HG02885 (cell line): ENCODE measurements around the gene FAM227A.
"Not testable (repeated sequence)": the region's sequence is repeated elsewhere in the genome, so short reads cannot be mapped to it uniquely, and the experiment has no call there.

Source experiments
- ATAC-seq: cut with Tn5 transposase; IDR thresholded peaks from one replicate; pipeline ENCODE4 v1.9.1; 2021; ENCODE audit warnings: mild to moderate bottlenecking; ENCODE audit not compliant: unreplicated experiment, poor library complexity

FAM227A gene

GRCh38 chr22:38613588-38613987 lies 42.6 kb downstream of the FAM227A start:
- no peak for ATAC-seq

DNA sequence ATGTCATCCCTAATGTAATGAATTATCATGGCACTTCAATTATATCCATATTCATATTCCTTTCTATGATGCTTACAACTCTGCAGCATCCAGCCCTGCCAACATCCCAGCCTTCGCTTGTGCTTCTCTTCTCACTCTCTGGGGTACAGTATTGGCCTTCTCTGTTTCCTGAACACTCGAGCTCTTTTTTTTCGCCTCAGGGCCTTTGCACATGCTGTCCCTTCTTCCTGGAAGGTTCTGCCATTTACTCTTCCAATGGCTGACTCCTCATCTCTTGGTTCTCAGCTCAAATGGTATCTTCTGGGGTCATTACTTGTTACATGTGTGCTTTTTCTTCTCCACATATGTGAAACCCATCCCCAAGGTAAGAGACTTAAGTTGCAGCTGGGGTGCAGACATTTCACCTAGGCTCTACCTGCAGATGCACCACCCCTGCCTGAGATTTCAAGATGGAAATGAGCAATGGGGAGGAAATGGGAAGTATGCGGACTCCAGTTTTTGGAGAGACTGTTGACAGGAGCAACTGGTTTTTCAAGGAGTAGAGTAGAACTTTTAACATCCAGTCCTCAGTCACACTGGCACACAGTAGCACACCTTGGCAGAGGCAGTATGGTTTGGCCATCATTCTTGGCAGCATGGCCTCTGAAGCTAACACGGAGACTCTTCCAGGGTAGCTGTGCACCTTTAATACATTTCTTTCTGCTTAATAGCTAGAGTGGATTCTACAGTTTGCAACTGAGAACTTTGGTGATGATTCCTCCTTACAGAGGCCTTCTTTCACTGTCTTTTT lies 43.8 kb downstream of the FAM227A start:
- ATAC-seq: no peak

DNA sequence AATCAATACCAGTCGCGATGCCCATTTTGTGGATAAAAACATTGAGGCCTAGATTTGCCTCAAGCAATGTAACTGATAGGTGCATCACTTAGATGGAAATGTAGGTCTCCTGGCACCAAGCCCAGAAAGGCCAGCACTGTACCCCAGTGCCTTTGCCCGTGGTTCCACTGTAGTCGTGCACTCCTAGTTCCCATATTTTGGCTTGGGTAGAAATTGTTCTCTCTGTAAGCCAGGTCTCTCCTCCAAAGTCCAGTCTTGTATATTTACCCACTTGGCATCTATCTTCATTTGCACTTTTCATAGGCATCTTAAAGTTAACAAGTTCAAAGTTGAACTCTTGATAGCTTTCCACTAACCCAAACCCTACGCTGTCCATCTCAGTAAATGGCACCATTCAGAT lies 44.6 kb downstream of the FAM227A start:
- ATAC-seq: no peak

DNA sequence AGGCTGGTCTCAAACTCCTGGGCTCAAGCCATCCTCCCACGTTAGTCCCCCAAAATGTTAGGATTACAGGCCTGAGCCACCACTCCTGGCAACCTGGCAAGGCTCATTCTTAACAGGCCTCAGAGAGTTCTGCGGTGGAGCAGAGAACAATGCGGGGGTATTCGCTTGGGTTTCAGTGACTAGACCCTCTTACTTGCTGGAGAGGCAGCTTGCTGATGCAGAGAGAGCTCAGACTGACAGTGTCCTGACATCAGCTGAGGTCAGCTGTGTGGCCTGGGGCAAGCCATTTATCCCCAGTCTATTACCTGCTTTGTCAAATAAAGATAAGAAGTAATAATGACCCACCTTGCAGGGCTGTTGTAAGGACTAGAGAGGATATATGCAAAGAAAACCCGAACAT lies 46.0 kb downstream of the FAM227A start:
- no peak for ATAC-seq

- ATAC-seq: no peak
These were observed 47.0 kb downstream of the FAM227A start for GRCh38 chr22:38608992-38609750.

DNA sequence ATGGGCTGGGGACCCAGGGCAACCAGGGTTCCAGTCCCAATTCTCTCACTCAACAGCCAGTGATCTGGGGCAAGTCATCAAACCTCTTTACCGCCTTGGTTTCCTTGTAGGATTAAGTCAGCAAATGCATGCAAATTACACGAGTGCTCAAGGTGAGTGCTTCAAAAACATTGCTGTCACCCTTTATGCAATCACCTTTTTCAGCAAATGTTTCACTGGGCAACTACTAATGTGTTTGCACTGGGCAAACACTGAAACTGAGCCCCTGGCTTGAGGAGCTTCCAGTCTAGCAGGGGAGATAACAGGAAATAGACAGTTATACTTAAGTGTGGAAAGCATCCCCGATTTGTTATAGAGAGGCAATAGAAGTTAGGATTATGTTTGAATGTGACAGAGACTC lies 48.5 kb downstream of the FAM227A start:
- no peak for ATAC-seq

GRCh38 chr22:38602166-38602565 lies 54.0 kb downstream of the FAM227A start:
- ATAC-seq: no peak

DNA sequence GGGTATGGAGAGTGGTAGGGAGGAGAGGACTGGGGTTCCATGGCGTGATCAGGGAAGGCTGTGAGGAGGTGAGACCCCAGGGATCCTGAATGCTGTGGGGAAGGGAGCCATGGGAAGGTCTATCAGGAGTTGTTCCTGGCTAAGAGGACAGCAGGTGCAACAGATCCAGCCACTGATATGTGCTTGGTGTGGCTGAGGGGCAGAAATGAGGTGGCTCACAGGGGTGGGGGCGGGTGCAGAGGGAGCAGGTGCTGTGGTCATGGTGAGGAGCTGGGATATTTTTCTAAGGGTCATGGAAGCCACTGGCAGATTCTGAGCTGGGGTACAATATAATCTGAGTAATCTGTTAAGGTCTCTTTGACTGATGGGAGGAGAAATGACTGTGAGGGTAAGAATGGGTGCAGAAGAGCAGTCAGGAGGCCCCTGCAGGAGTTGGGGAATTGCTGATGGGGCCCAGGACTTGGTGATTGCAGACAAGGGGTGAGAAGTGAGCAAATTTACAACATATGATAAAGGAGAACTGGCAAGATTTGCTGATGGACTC lies 54.9 kb downstream of the FAM227A start:
- no peak for ATAC-seq

DNA sequence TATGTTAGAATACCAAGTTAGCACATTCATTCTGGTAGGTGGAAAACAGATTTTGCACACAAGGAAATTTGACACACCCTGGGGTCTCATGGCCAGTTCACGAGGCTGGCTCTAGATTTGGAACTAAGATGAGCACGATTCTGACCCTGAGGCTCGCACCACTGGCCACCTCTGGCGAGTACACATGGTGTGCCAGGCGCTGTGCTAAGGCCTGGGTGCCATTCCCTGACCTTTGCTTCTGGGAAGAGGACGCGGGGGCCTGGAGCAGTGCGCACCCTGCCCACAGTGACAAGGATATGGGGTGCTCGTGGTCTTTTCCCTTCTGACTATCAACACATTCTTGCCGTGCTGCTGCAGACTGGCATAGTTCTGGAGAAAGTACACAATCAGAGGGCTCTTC lies 56.7 kb downstream of the FAM227A start:
- no peak for ATAC-seq

- ATAC-seq: not testable (repeated sequence)
These were observed 73.3 kb downstream of the FAM227A start for GRCh38 chr22:38582923-38583322.

- no peak for ATAC-seq
These were observed 77.7 kb downstream of the FAM227A start for GRCh38 chr22:38578505-38578904.

DNA sequence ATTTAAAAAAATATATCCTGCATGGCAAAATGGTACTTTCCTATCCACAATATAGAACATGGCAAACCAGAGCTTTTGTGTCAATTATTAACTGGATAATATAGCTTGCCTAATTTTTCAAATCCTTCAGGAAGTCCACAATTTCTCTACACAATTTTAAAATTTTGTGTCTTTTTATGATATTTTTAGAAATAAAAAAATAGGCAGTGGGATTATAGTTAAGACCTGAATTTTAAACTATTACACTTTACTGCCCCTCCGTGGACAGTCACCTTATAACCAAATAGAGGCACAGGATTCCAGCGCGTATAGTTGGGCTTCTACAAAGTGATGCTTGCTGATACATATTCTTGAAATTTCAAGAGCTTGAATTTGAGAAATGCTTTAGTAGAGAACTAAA lies 84.1 kb downstream of the FAM227A start:
- ATAC-seq: no peak

- ATAC-seq: no peak
These were observed 85.3 kb downstream of the FAM227A start for GRCh38 chr22:38570779-38571364.

GRCh38 chr22:38569972-38570778 lies 86.0 kb downstream of the FAM227A start, which contains the start of gene DMC1:
Gene DMC1 (minus strand): TSS chr22:38570183. CDS start chr22:38568256, 1,927 bp downstream.
- ATAC-seq: peak; percentile 80

DNA sequence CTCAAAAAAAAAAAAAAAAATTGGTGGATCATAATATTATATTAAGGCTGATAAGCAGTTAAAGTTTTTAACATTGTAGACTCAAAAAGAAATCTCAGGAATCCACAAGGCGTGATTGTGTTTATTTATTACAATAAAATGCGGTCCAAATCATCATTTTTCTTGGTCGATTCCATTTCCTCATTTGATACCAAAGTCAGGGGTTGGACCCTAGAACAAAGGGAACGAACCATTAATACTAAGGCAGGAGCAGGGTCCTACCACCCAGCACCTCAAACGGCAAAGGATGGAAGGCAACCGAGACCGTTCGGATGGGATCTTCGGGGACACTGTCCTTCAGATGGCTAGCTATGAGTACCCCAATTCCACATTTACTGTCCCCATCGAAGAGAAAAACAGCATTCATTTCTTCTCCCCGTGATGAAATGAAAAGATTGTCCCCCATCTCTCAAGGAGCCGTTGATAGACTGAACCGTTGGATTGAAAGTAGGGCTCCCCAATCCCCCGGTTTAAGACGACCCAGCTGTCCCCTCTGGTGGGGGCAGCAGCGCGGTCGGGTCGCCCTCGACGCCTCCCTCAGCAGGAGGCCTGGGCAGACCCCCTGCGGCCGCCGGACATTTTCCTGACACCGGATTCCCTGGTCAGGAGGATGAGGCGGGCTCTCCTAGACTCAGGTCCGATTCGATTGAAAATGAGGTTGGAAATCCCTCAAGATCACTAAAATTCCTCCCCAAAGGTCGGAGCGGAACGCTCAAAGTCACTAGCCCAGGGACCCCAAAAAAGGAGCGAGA lies 86.8 kb downstream of the FAM227A start:
- peak; percentile 13 for ATAC-seq

- no peak for ATAC-seq
These were observed 88.5 kb downstream of the FAM227A start for GRCh38 chr22:38567531-38568285.

- no peak for ATAC-seq
These were observed 89.3 kb downstream of the FAM227A start for GRCh38 chr22:38566726-38567504.

DNA sequence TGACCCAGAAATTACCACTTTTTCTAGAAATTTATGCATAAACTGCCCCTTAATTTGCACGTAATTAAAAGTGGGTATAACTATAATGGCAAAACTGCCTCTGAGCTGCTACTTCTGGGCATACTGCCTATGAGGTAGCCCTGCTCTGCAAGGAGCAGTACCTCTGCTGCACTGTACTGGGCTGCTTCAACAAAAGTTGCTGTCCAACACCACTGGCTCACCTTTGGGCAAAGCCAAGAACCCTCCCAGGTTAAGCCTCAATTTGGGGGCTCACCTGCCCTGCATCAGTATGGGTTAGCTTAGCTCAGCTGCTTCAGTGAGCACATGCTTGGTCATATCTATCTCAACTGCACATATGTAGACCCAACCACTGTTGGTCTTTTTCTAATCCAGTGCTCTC lies 90.8 kb downstream of the FAM227A start:
- ATAC-seq: no peak
